ENCODE measurements around the gene SEC14L5. TPM values are rescaled to one million over a fixed set of nuclear protein-coding genes. Genes with fewer than 3 reads are reported as not detected.

The SEC14L5 gene
- total RNA-seq, 4 donors from 2014 or later, result 0.32 to 6.2 (median 0.53) TPM

DNA sequence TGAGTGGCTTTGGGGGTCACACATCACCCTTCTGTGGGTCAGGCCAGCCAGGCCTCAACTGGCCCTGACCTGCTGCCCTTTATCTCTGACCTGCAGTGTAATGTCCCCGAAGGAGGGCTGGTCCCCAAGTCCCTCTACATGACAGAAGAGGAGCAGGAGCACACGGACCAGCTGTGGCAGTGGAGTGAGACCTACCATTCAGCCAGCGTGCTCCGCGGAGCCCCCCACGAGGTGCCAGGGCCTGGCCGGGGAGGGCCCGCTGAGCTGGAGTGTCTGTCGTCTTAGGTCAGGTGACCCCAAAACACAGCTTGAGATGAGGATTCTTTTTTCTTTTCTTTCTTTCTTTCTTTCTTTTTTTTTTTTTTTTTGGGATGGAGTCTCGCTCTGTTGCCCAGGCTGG lies 49.1 kb downstream of the SEC14L5 start:
- Histone ChIP-seq H3K4me1 (no peaks in the 10 kb centered on the region), H3K27ac (no peak overlapping the region), H3K9me3 (no peaks in the 10 kb centered on the region), H3K27me3 (no peaks in the 10 kb centered on the region), H3K36me3 (no peaks in the 10 kb centered on the region), H3K4me3 (no peak overlapping the region)
- TF ChIP-seq POLR2AphosphoS5 (IDR thresholded peaks at IDR 0.05) (no peak), EP300 (IDR thresholded peaks at IDR 0.05; ENCODE audit: low read depth) (no peak), POLR2A (IDR thresholded peaks at IDR 0.05) (no peak)
- TF ChIP-seq, protein P1, sequence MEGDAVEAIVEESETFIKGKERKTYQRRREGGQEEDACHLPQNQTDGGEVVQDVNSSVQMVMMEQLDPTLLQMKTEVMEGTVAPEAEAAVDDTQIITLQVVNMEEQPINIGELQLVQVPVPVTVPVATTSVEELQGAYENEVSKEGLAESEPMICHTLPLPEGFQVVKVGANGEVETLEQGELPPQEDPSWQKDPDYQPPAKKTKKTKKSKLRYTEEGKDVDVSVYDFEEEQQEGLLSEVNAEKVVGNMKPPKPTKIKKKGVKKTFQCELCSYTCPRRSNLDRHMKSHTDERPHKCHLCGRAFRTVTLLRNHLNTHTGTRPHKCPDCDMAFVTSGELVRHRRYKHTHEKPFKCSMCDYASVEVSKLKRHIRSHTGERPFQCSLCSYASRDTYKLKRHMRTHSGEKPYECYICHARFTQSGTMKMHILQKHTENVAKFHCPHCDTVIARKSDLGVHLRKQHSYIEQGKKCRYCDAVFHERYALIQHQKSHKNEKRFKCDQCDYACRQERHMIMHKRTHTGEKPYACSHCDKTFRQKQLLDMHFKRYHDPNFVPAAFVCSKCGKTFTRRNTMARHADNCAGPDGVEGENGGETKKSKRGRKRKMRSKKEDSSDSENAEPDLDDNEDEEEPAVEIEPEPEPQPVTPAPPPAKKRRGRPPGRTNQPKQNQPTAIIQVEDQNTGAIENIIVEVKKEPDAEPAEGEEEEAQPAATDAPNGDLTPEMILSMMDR (IDR thresholded peaks at IDR 0.05), result no peak
- no peak for DNase-seq
- WGBS, 2 donors (ENCODE audit: low coverage in 1 of 2), result 96% methylated on average over 10 of the region's 10 CpGs; no CpG with 5 or more reads in 1 of the 2 donors
- intact Hi-C loops (cut with DNase I; ENCODE audit: low total_unique reads), result no loop called here
- in situ Hi-C loops (cut with MboI; ENCODE audit: low pct_ligation_motif_present in 1 of 4, low pct_unique_long_range_greater_than_20kb in 1 of 4, low sequenced_read_pairs in 3 of 4), result no loop called here

DNA sequence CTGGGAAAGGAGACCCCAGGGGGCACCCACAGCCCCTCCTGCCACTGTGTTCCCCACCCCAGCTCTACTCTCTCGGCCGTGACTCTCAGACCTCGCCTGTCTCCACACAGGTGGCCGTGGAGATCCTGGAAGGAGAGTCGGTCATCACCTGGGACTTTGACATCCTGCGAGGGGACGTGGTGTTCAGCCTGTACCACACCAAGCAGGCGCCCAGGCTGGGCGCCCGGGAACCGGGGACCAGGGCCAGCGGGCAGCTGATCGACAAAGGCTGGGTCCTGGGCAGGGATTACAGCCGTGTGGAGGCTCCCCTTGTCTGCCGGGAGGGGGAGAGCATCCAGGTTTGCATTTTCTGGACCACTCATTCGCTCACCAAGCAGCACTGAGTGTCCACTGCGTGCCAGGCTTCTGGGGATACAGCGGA lies 50.2 kb downstream of the SEC14L5 start:
- intact Hi-C loops (cut with DNase I; ENCODE audit: low total_unique reads), result no loop called here
- Histone ChIP-seq H3K36me3 (no peaks in the 10 kb centered on the region), H3K4me3 (no peak overlapping the region), H3K4me1 (no peaks in the 10 kb centered on the region), H3K27me3 (no peaks in the 10 kb centered on the region), H3K27ac (no peak overlapping the region), H3K9me3 (no peaks in the 10 kb centered on the region)
- 86% methylated on average over 18 of the region's 18 CpGs; no CpG with 5 or more reads in 1 of the 2 donors for WGBS, 2 donors (ENCODE audit: low coverage in 1 of 2)
- in situ Hi-C loops (cut with MboI; ENCODE audit: low pct_ligation_motif_present in 1 of 4, low pct_unique_long_range_greater_than_20kb in 1 of 4, low sequenced_read_pairs in 3 of 4), result no loop called here
- TF ChIP-seq POLR2AphosphoS5 (IDR thresholded peaks at IDR 0.05) (no peak), EP300 (IDR thresholded peaks at IDR 0.05; ENCODE audit: low read depth) (no peak), POLR2A (IDR thresholded peaks at IDR 0.05) (no peak)
- TF ChIP-seq, protein P1 (IDR thresholded peaks at IDR 0.05), result no peak
- DNase-seq, result no peak

DNA sequence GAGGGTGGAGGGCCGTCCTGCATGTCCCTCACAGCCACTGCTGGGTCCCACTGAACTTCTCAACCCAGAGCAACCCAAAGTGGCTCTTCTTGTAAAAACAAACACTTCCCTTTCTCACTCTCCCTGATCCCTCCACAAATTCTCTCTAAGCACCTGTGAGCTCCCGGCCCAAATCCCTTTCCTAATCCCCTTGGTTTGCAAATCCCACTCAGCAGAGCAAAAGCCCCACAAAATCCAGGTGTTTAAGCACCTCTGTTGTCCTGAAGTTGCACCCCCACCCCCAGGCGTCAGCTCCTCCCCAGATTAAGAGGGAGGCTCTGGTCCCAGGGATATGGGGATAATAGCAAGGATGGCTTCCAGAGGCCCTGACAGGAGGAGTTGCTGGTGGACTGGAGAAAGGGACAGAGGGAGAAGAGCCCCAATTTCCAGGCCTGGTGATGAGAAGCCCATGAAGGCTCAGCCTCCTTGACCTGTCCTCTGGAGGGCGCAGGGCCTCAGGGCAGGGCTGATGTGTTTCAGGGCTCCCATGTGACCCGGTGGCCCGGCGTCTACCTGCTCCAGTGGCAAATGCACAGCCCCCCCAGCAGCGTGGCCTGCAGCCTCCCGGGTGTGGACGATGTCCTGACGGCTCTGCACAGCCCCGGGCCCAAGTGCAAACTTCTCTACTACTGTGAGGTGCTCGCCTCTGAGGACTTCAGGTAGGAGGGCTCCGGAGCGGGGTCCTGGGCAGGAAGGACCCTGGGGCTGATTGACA lies 52.6 kb downstream of the SEC14L5 start:
- in situ Hi-C loops (cut with MboI; ENCODE audit: low pct_ligation_motif_present in 1 of 4, low pct_unique_long_range_greater_than_20kb in 1 of 4, low sequenced_read_pairs in 3 of 4) (no loop called here), intact Hi-C loops (cut with DNase I; ENCODE audit: low total_unique reads) (no loop called here)
- DNase-seq, result no peak
- Histone ChIP-seq H3K36me3 (no peaks in the 10 kb centered on the region), H3K27me3 (no peaks in the 10 kb centered on the region), H3K9me3 (no peaks in the 10 kb centered on the region), H3K27ac (no peak overlapping the region), H3K4me3 (no peak overlapping the region), H3K4me1 (no peaks in the 10 kb centered on the region)
- WGBS, 2 donors (ENCODE audit: low coverage in 1 of 2), result 37 to 72% methylated on average over 2 to 13 of the region's 15 CpGs
- TF ChIP-seq EP300 (IDR thresholded peaks at IDR 0.05; ENCODE audit: low read depth) (no peak), POLR2AphosphoS5 (IDR thresholded peaks at IDR 0.05) (no peak)

DNA sequence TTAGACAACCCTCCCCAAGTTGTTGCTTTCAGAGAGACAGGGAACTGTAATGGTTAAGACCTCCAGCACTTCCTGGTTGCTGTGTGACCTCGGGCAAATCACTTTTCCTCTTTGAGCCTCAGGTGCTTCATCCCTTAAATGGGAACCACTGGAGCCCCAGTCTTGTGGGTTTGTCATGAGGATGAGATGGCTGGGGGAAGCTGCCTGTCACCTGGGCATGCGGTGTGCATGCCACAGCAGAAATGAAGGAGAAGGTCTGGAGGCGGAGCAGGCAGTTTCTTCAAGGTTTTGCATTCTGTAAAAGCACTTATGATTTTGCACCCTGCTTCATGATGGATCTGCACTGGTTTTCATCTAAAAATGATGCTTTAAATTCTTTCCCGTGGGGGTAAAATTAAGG lies 53.5 kb downstream of the SEC14L5 start:
- H3K27me3 ChIP-seq, result no peaks in the 10 kb centered on the region
- intact Hi-C loops (cut with DNase I; ENCODE audit: low total_unique reads), result no loop called here

More for the DNA sequence above, 53.5 kb downstream of the SEC14L5 start:
- Histone ChIP-seq H3K9me3 (no peaks in the 10 kb centered on the region), H3K4me3 (no peak overlapping the region), H3K4me1 (no peaks in the 10 kb centered on the region), H3K36me3 (no peaks in the 10 kb centered on the region), H3K27ac (no peak overlapping the region)
- no peak for DNase-seq
- TF ChIP-seq EP300 (IDR thresholded peaks at IDR 0.05; ENCODE audit: low read depth) (no peak), POLR2AphosphoS5 (IDR thresholded peaks at IDR 0.05) (no peak), POLR2A (IDR thresholded peaks at IDR 0.05) (no peak)
- TF ChIP-seq, protein P1 (IDR thresholded peaks at IDR 0.05), result no peak
- 17 to 65% methylated on average over 1 to 4 of the region's 4 CpGs for WGBS, 2 donors (ENCODE audit: low coverage in 1 of 2)
- in situ Hi-C loops (cut with MboI; ENCODE audit: low pct_ligation_motif_present in 1 of 4, low pct_unique_long_range_greater_than_20kb in 1 of 4, low sequenced_read_pairs in 3 of 4), result no loop called here
